Kidney (tissue), 14 donors: ENCODE data around the gene LTA4H. TPM values are rescaled to one million over a fixed set of nuclear protein-coding genes. Genes with fewer than 3 reads are reported as not detected.

Experiments
- DNase-seq, 5 donors: peaks; one replicate each; pipeline ENCODE4 v3.0.0-alpha.2; 2013 to 2020
- FAIRE-seq: peaks from 2 replicates; lab custom pipeline; 2012; peaks lifted over from hg19 to GRCh38; lab: Jason Lieb, UNC
- H3K27ac ChIP-seq, 2 donors: one replicate each; pipeline ENCODE4 v1.7.0; 2013; ENCODE audit warnings: low read depth in 2 of 2, low read length in 2 of 2, inconsistent platforms in 1 of 2
- H3K27me3 ChIP-seq: one replicate; pipeline ENCODE4 v1.7.1; 2013; ENCODE audit warnings: low read length, inconsistent platforms; ENCODE audit not compliant: control insufficient read depth, insufficient read depth
- H3K36me3 ChIP-seq, 3 donors: one replicate each; pipeline versions ENCODE4 v1.7.0 to v1.7.1; 2013; ENCODE audit warnings: low read length in 3 of 3, control low read depth in 1 of 3, inconsistent platforms in 1 of 3; ENCODE audit not compliant: insufficient read depth in 3 of 3, control insufficient read depth in 2 of 3
- H3K4me1 ChIP-seq, 3 donors: one replicate each; pipeline versions ENCODE4 v1.7.0 to v1.7.1; 2013; ENCODE audit warnings: low read length in 3 of 3, inconsistent platforms in 1 of 3, low read depth in 1 of 3; ENCODE audit not compliant: control insufficient read depth in 2 of 3, insufficient read depth in 2 of 3
- H3K4me3 ChIP-seq, 3 donors: one replicate each; pipeline versions ENCODE4 v1.7.0 to v1.8.1; 2013; ENCODE audit warnings: low read length in 3 of 3, control low read depth in 1 of 3, inconsistent platforms in 1 of 3
- H3K9ac ChIP-seq, 3 donors: one replicate each; pipeline versions ENCODE4 v1.7.0 to v1.7.1; 2013; ENCODE audit warnings: low read length in 3 of 3, control low read depth in 1 of 3, inconsistent platforms in 1 of 3
- H3K9me3 ChIP-seq, 3 donors: one replicate each; pipeline versions ENCODE4 v1.7.0 to v1.7.1; 2013; ENCODE audit warnings: low read length in 3 of 3, control low read depth in 1 of 3, inconsistent platforms in 1 of 3; ENCODE audit not compliant: control insufficient read depth in 2 of 3, insufficient read depth in 1 of 3
- CTCF ChIP-seq: IDR thresholded peaks from 3 replicates; pipeline ENCODE4 v1.5.1; 2012; ENCODE audit warnings: mild to moderate bottlenecking, moderate library complexity, borderline replicate concordance; ENCODE audit not compliant: insufficient read depth; ENCODE audit errors: extremely low read depth
- intact Hi-C: fragments of 100-400 bp; cut with DNase I; formaldehyde crosslinking; loops from one replicate; pipeline ENCODE4 v1.11.1; 2022
- polyA plus RNA-seq: library from polyadenylated mRNA; stranded (reverse); fragments of 350-450 nt; fragmentation: Illumina TruSeq; extraction: RNeasy Lipid Tissue Mini Kit (QIAGEN cat#74804); gene quantifications from one replicate; pipeline ENCODE4 v1.2.3, GENCODE V29; 2014; ENCODE audit warnings: low read depth, low replicate concordance; ENCODE audit not compliant: insufficient read depth
- total RNA-seq: library from RNA; stranded (reverse); fragmentation: NEBNext Ultra II Directional; extraction: Animal tissue kit (Norgen Biotek cat#: 25700); gene quantifications from one replicate; pipeline ENCODE4 v1.2.1, GENCODE V29; 2021
- donor health status: control.
- donor health status: control.
- donor health status: control.
- donor health status: control.
- donor health status: control.
- donor health status: DM: yes; HTN: yes; CAD: no.
- donor health status: Normal renal cell carcinoma (clear cell type).

Gene LTA4H
- total and polyA plus RNA-seq, 2 donors from 2014 or later: 56.5 to 57.4 TPM

DNA sequence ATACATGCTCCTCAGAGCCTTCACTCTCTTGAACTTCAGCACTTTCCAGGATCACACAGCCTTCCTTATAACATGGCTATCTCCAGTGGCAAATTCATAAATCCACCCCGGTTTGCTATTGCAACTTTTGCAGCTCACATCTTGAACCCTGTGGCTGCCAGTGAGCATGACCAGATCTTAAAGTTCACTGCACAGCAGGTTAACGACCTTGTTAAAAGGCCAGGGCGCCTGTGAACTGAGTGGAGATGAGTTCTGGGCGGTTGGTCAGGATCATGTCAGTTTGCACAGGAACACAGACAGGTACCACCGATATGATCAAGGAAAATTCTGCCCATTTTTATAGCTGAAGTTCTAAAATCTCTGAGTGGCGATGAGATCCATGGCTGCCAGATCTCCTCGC is 24.7 kb upstream of the LTA4H start:
- no peak for TF ChIP-seq CTCF
- Histone ChIP-seq H3K27me3 (no peaks in the 10 kb centered on the region), H3K4me1 (no peaks in the 10 kb centered on the region), H3K36me3 (no peaks in the 10 kb centered on the region), H3K4me3 (no peak overlapping the region), H3K9ac (no peak overlapping the region), H3K9me3 (peaks cover 0 to 6% (median 0%) of the 10 kb centered on the region in 3 donors), H3K27ac (no peak overlapping the region)
- DNase-seq (peak in 2 of 5 donors; percentile 26 to 28), FAIRE-seq (no peak)
- intact Hi-C loops: loop anchor here (10.0 kb wide), 1 partner anchor 155 kb away; no protein-coding TSS in a partner anchor

DNA sequence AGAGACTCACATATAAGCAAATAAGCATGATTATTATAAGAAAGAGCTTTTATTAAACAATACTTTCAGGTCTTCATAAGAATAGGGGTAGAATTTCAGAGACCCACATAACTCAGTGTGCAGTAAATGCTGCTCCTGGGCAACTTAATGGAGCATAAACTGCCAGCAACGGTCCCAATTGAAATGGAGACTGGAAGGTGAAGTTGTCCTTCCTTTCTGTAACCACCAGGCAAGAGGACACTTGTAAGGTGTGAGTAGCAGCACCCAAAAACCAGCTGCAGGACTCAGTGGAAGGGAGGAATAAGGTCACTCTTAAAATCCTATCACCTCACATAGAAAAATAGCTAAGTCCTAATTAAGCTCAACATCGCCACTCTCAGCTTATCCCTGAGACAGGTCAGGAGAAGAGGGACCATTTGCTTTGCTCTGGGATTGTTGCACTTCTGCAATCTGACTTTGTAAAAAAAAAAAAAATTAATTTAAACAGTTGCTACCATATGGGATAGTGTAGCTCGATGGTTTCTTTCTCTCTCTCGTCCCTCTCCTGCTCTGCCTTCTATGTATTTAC is 22.7 kb upstream of the LTA4H start:
- FAIRE-seq: no peak
- intact Hi-C loops: no loop called here
- no peak for TF ChIP-seq CTCF

GRCh38 chr12:96056646-96057455 is 21.5 kb upstream of the LTA4H start:
- FAIRE-seq: no peak

More for the DNA sequence above, 22.7 kb upstream of the LTA4H start:
- H3K27me3 ChIP-seq: no peaks in the 10 kb centered on the region
- no peak overlapping the region for H3K4me3 ChIP-seq
- H3K27ac ChIP-seq: no peak overlapping the region
- no peaks in the 10 kb centered on the region for H3K36me3 ChIP-seq
- peaks cover 0 to 6% (median 0%) of the 10 kb centered on the region in 3 donors for H3K9me3 ChIP-seq
- peak in 3 of 5 donors; percentile 42 to 70 (median 54) for DNase-seq
- H3K9ac ChIP-seq: no peak overlapping the region
- no peaks in the 10 kb centered on the region for H3K4me1 ChIP-seq

More at GRCh38 chr12:96056646-96057455, 21.5 kb upstream of the LTA4H start:
- intact Hi-C loops: no loop called here
- H3K27ac ChIP-seq: no peak overlapping the region
- H3K9ac ChIP-seq: no peak overlapping the region
- no peak for DNase-seq
- H3K4me1 ChIP-seq: no peaks in the 10 kb centered on the region
- no peak overlapping the region for H3K4me3 ChIP-seq
- H3K9me3 ChIP-seq: peaks cover 0 to 6% (median 0%) of the 10 kb centered on the region in 3 donors
- no peaks in the 10 kb centered on the region for H3K36me3 ChIP-seq
- no peak for TF ChIP-seq CTCF
- no peaks in the 10 kb centered on the region for H3K27me3 ChIP-seq
